ENCODE measurements around the gene PTCD1.
"Not testable (repeated sequence)": the region's sequence is repeated elsewhere in the genome, so short reads cannot be mapped to it uniquely, and the experiment has no call there.

The PTCD1 gene

DNA sequence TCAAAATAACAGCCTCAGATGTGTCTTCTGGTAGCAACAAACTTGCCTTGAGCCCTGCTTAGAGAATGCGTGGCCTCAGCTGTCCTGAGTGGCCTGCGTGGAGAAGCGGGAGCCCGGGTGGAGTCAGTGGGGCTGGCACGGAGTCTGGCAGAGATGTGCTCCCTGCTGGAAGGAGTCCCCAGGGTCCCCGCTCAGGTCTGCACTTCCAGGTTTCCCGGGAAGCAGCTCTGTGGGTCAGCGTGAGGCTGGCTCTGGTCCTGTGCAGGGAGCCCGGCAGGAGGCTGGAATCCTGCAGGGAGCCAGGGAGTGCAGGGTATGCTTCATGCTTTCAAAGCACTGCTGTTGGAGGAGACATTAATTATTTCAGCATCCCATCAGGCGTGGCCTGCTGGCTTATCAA is 10.3 kb upstream of the PTCD1 start:
- no peak for DNase-seq

DNA sequence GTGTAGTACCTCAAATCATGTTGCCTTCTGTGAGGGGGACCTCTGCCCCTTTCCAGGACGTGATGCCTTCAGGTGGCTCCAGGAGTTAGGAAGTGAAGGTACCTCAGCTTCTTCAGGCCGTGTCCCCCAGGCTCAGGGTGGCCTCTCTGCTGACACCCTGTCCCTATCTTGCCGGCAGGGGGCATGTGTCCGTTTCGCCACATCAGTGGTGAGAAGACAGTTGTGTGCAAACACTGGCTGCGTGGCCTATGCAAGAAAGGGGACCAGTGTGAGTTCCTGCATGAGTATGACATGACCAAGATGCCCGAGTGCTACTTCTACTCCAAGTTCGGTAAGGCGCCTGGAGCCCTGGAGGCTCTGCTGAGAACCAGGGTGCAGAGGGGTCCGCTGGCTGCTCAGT is 9.3 kb upstream of the PTCD1 start:
- DNase-seq, result no peak

DNA sequence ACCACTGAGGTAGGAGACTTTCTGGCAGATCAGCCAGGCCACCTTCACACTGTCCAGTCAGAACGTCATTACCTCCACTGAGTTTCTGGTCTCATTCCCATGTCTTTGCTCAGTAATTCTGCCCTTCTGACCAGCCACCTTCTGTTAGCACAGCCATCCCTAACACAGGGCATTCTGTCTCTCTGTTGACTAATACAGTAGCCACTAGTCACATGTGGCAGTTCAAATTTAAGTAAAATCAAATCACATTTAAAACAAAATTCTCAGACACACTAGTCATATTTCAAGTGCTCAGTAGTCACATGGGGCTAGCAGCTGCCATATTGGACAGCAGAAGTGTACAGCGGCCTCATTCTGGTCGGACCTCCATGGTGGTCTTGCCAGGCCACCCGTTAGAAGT is 7.5 kb upstream of the PTCD1 start:
- DNase-seq, result no peak

DNA sequence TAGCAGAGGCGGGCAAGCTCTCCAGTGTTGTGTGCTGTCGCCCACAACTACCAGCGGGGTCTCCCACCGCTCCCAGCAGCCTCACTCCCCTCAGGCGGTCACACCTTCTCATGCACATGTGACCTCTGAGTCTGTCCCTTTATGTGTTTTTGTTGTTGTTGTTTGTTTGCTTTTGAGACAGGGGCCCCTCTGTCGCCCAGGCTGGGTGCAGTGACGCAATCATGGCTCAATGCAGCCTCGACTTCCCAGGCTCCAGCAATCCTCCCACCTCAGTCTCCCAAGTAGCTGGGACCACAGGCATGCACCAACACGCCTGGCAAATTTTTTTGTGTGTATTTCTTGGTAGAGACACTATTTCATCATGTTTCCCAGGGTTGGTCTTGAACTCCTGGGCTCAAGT is 1.6 kb upstream of the PTCD1 start:
- no peak for DNase-seq

DNA sequence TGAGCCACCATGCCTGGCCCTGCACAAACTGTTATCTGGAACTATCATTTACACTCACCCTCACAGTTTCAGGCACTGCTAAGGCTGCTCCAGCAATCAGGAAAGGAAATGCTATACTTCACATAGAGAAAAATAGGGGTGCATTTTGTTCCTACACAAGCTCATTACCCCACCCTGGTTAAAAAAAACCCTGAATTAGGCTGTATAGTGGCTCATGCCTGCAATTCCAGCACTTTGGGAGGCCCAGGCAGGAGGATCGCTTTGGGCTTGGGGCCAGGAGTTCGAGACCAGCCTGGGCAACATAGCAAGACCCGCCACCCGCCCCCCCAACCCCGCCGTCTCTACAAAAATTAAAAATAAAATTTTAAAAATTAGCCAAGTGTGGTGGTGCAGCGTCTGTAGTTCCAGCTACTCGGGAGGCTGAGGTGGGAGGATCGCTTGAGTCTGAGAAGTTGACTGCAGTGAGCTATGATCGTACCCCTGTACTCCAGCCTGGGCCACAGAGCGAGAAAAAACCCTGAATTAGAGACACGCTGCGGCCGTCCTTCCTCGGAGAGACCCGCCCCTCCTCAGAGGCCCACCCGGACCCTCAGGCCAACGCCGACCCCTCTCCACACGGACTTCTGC is 539 bp downstream of the PTCD1 start:
- no peak for DNase-seq

DNA sequence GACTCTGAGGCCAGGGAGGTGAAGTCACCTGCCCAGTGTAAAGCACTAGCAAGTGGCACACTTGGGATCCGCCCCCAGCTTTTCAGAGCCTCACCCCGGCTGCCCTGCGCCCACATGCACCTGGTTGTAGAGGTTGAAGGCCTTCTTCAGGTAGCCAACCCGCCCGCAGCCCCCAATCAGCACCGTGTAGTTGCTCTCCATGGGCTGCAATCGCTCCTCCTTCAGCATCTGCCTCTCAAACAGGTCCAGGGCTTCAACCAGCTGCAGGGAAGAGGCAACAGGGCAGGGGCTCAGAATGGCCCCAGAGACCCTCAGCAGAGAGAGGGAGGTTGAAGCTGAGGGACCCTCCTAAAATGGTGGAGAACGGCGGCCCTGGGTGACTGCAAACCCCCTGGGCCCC is 5.4 kb downstream of the PTCD1 start:
- no peak for DNase-seq

DNA sequence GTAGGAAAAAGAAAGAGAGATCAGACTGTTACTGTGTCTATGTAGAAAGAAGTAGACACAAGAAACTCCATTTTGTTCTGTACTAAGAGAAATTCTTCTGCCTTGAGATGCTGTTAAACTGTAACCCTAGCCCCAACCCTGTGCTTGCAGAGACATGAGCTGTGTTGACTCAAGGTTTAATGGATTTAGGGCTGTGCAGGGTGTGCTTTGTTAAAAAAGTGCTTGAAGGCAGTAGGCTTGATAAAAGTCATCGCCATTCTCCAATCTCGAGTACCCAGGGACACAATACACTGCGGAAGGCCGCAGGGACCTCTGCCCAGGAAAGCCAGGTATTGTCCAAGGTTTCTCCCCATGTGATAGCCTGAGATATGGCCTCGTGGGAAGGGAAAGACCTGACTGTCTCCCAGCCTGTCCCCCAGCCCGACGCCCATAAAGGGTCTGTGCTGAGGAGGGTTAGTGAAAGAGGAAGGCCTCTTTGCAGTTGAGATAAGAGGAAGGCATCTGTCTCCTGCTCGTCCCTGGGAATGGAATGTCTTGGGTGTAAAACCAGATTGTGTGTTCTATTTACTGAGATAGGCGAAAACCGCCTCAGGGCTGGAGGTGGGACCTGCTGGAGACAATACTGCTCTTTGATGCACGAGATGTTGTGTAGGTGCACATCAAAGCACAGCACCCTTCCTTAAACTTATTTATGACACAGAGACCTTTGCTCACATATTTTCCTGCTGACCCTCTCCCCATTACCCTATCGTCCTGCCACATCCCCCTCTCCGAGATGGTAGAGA is 6.7 kb downstream of the PTCD1 start:
- DNase-seq, result not testable (repeated sequence)

DNA sequence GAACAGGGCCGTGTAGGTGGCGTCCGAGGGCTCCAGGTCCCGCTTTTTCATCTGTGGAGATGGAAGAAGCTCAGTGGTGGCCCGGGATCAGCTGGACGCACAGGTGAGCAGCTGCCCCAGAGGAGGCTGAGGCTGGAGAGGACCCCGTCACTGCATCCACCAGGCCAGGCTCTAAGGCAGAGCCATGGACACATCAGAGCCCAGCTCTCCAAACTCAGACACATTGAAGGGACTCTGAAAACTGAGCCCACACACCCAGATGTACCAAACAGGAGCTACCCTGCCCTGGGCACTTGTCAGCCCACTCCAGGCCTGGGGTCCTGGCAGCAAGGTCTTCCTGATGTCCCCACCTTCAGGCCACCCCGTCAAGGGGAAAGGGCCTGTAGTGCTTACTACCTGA is 8.8 kb downstream of the PTCD1 start:
- DNase-seq, result no peak

DNA sequence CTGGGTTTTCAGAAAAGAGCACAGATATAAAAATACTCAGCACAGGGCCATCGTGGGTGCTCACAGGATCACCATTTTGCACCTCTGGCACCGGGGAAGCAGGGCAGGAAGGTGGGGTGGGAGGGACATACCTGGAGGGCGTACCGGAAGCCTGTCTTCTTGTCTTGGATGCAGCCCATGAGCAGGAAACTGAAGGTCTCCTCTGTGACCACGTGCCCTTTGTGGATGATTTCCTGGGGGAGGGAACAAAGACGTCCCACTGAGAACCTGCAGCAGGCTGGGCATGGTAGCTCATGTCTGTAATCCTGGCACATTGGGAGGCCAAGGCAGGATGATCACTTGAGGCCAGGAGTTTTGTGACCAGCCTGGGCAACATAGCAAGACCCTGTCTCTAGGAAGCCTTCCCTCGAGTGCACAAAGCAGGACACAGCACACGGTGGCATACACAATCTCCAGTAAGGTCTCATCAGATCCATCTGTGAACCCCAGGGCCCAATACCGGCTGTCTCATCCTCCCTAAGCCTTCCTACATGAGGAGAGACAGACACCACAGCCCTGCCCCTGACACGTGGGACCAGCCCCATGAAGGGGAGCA is 9.5 kb downstream of the PTCD1 start:
- DNase-seq, result no peak

DNA sequence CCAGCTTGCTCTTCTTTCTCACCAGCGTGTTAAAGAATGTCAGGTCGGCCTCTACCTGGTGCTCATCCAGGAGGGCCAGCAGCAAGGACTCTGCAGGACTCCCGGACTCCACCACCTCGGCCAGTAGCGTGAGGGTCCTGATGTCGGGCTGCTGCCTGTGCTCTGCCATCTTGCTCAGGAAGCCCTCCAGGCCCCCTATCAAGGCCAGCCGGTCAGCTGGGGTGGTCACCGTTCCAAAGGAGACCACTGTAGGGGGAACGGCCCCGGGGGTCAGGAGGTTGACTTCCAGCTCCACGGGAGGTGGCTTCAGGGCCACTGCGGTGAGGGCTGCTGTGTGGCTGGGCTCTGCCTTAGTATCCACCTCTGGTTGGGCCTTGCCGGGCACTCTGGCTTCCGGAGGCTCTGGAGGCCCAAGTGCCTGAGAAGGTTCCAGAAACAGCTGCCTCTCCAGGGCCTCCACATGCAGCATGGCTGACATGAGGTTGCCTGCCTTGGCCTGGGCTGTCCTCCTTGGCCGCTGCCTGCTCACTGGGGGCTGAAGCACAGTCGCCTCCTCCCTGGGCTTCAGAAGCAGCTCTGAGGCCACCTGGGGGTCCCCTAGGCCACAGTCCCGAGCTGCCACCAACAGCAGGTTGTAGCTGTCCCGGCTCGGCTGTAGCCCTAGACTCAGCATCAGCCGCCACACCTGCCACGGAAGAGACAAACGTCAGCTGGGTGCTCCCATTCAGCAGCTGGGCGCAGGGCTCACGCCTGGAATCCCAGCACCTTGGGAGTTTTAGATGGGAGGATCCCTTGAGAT is 13.5 kb downstream of the PTCD1 start:
- DNase-seq, result no peak

DNA sequence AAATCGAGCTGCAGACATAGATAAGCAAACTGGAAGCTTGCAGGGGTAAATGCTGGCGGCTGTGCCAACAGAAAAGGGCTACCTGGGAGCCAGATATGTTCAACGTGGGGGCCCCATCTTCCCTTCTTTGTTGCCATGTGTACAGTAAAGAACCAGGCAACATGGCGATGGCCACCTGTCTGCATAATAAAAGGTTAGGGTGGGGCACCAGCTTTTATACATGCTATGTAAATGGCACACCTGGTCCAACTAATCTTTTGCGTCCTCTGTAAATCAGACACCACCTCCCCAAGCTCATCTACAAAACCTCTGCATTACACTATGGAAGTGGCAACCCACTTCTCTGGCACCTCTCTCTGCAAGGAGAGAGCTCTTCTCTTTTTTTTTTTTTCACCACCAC is 16.0 kb downstream of the PTCD1 start:
- DNase-seq, result no peak

DNA sequence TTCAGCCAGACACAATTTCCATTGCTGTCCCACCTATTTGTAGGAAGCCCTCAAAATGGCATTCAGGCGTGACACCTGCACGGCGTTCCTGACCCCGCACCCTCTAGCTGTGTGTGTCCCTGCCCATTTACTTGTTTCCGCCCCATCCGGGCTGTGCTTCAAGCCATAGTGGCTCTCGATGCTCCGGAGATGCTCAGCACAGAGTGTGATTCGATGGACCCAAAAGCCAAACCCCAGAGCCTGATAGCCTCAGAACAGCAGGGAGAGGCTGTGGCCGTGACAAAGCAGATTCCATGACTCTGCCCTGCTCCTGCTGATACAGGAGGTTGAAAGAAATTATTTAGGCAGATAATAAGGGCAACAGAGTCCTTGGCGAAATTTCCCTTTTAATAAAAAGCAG is 16.4 kb downstream of the PTCD1 start:
- DNase-seq, result peak; percentile 76

DNA sequence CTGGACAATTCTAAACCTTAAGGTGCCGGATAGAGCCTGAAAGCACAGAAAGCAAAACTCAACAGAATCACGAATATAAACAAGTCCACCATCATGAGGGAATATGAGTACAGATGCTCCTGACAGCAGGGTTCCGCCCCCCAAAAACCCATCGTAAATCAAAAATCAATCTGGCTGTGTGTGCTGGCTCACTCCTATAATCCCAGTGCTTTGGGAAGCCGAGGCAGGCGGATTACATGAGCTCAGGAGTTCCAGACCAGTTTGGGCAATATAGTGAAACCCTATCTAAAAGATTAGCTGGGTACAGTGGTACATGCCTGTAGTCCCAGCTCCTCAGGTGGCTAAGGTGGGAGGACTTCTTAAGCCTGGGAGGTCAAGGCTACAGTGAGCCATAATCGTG is 17.6 kb downstream of the PTCD1 start:
- no peak for DNase-seq

DNA sequence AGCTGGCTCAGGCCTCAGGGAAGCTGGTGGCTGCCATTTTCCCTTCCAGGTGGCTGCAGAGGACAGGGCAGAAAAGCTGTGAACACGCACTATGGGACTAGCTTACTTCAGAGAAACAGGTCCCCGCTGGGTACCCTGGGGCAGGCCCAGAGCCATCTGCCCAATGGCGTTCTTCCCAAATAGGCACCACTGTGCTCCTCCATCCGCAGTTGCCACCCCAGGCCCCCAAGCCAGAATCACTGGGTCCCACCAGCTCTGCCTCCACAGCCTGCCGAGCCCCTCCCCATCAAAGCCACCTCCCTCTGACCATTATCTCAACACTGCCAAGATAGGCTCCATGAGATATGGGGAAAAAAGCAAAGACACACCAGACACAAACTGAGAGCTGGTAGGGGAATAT is 18.4 kb downstream of the PTCD1 start:
- no peak for DNase-seq

DNA sequence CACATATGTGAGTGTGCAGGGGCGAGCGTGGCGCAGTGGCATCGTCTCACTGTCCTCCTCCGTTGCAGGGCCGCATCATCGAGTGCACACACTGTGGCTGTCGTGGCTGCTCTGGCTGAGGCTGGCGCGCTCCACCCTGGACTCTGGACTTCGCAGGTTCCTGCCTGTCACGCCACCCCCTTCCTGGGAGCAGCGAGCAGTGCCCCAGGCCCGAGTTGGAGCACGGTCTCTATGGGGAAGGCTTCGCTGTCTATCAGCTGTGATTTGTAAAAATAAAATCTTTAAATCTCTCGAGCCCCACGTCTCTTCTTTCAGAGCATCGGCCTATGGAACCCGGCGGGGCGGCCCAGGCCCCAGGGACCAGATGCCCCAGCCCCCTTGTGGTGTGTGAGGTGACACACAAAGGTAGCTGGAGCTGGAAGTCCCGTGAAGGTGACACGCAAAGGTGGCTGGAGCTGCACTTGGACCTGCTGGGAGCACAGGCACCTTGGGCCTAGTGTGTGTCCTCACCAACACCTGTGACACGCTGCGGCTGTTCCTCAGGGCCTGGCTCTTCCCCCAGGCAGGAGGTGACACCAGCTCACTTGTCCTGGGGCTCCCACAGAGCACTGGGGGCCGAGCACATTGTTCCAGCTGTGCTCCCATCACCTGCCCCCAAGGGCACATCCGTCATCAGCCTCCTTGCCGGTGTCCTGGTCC is 19.1 kb downstream of the PTCD1 start:
- no peak for DNase-seq

DNA sequence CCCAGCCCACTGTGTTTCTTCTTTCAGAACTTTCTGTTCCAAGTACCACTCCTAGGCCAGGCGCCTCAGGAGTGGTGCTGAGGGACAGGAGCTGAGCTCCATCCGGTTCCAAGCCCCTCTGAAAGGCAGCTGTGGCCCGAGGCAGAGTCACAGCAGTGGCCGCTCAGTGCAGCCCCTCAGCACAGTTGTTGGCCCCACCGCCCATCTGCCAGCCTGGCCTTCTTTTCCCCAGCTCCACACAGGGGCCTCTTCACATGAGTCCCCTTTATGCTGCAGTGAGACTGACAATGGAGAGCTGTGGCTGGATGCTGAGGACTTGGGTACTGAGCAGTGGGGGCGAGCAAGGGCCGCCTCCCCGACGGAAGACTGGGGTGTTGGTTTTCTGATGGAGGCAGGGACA is 20.3 kb downstream of the PTCD1 start:
- no peak for DNase-seq

DNA sequence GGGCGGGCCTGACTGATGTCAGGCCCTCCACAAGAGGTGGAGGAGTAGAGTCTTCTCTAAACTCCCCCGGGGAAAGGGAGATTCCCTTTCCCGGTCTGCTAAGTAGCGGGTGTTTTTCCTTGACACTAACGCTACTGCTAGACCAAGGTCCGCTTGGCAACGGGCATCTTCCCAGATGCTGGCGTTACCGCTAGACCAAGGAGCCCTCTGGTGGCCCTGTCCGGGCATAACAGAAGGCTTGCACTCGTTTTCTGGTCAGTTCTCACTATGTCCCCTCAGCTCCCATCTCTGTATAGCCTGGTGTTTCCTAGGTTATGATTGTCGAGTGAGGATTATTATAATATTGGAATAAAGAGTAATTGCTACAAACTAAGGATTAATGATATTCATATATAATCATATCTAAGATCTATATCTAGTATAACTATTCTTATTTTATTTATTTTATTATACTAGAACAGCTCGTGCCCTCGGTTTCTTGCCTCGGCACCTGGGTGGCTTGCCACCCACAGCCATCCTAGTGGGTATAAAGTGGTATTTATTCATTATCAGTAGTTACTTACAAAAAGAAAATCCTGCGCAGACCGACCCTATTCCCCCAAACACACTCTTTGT is 23.0 kb downstream of the PTCD1 start:
- not testable (repeated sequence) for DNase-seq

DNA sequence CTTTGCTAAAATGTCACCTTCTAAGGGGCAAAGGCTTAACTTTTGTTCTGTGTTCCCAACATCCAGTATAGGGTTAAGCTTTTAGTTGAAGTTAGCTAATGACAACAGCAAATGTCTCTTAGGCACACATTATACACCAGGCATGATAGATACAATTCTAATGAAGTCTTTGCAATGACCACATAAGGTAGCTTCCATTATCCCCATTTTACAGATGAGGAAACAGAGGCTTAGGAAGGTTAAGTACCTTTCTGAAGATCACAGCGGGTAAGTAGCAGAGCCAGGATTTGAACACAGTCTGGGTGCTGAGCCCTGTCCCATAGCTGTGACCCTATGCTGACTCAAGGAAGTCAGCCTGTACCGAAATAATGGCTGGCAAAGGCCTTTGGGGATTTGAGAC is 28.0 kb downstream of the PTCD1 start:
- no peak for DNase-seq

DNA sequence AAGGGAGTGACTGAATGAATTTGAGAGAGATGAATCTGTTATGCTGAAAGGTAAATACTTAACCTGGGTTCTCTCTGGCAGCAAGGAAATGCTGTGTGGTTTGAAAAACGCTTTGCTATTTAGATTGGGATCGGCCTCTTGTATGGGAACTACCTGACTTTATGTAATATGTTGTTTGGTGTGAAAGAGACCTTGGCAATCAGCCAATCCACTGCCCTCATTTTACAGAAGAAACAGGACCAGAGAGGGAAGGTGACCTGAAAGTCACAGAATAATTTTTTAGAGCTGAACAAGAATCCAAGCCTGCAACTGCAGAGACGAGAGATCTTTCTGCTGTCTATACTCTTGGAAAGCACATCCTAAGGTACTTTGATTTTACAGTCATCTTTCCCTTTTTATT is 28.8 kb downstream of the PTCD1 start:
- no peak for DNase-seq

DNA sequence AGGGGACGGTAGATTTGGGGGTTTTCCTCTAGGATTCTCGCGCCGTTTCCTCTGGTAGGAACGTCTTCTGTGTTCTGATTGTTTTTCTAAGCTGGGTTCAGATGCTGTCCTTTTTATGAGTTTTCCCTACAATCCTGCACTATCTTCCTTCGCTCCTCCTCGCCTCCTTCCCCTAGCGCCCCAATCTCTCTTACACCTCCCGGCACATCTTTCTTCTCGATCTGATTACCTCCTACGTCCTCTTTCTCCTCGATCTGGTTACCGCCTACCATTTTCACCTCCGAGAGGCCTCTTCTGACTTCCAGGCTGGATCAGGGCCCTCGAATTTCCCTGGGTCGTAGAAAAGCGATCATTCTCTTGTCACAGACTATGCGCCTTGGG is 29.4 kb downstream of the PTCD1 start:
- no peak for DNase-seq

DNA sequence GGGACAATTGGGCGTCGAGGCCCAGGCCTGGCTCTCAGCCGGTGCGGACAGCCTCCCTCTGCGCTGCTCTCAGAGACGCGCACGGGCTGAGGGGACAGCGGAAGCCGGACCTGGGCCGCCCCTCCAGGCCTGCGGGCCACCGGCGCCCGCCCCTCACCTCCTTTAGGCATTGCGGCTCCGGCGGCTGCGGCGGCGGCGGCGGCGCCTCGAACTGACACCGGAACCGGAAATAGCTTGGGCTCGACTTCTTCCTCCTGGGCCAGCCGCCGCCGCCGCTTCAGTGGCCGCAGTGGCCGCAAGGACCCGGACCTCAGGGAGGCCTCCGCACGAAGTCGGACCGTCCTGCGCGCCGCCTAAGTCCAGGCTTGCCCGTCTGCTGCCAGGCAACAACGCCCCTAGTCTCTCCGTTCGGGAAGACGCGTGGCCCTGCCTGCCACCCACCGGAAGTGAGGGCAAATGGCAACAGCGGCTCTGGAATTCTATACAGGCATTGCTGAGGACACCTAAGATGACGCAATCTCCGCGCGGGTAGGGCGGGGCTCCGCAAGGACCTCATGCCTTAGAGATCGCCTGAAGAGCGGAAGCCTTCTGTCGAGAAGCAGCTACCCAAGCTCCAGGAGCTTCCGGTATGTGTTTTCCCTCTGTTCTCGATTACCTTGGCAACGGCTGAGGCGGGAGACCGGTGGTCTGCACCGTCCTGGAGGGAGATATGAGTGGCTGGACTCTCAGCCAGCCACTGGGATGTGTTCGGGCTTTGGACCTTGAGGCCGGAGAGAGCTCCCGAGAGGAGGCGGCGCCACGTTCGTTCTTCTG is 30.0 kb downstream of the PTCD1 start, which contains the start of the genes BUD31 and PDAP1:
Gene BUD31 (plus strand): TSS at position 591 of the 813 bp plus-strand sequence. CDS start 2,124 bp downstream, outside the sequence.
Gene PDAP1 (minus strand): TSS at position 219 of the 813 bp plus-strand sequence. CDS start 49 bp downstream, at position 170.
- DNase-seq, result peak; percentile 94
